ENCODE results near the gene RBBP7. TPM values are rescaled to one million over a fixed set of nuclear protein-coding genes. Genes with fewer than 3 reads are reported as not detected.

Gene RBBP7
- total and polyA plus RNA-seq, 2 of the 8 experiments (the other 6 are each of a cell fraction or from before 2014, with no cell fraction given) = 107 to 138 TPM

- H3K27ac ChIP-seq (ENCODE audit: low read depth, low read length) = no peak overlapping the region
- H3K9ac ChIP-seq (replicated peaks in 1 of 4; ENCODE audit: extremely low read depth in 1 of 4, low read depth in 3 of 4, low read length in 3 of 4) = no peak overlapping the region
- H3K56ac ChIP-seq (replicated peaks; ENCODE audit: insufficient read length, low read depth, low read length) = no peak overlapping the region
- no peak overlapping the region for H4K5ac ChIP-seq (ENCODE audit: insufficient read length, low read depth, low read length)
- H3K79me1 ChIP-seq (ENCODE audit: low read depth, low read length) = no peaks in the 10 kb centered on the region
- H3K36me3 ChIP-seq (ENCODE audit: control insufficient read depth in 2 of 4, insufficient read depth in 4 of 4, low read length in 3 of 4) = peaks cover 5 to 65% (median 20%) of the 10 kb centered on the region in 4 experiments
- H3K14ac ChIP-seq (ENCODE audit: insufficient read length) = no peak overlapping the region
- CTCF ChIA-PET (ENCODE audit: partially characterized antibody) = interaction anchor here (0.7 to 2.8 kb wide), 6 partner anchors 11 to 208 kb away, joined by 3 to 19 read pairs (median 4); no protein-coding TSS in a partner anchor
- no peaks in the 10 kb centered on the region for H4K20me1 ChIP-seq (replicated peaks in 1 of 2; ENCODE audit: control insufficient read depth in 1 of 2, insufficient read depth in 2 of 2, low read length in 2 of 2)
- no peak overlapping the region for H2AFZ ChIP-seq (ENCODE audit: low read length)
- no peak overlapping the region for H2BK12ac ChIP-seq (ENCODE audit: low read depth, low read length)
- H2BK5ac ChIP-seq (ENCODE audit: low read depth, low read length) = no peak overlapping the region
- DNase-seq (ENCODE audit: low read depth in 1 of 2, low spot score in 2 of 2) (no peak), FAIRE-seq (no peak)
- H4K91ac ChIP-seq (replicated peaks; ENCODE audit: insufficient read length, low read length) = no peak overlapping the region
- H2BK120ac ChIP-seq (replicated peaks; ENCODE audit: low read depth, low read length) = no peak overlapping the region
- H3K4me1 ChIP-seq (replicated peaks in 1 of 4; ENCODE audit: control insufficient read depth in 3 of 4, insufficient read depth in 4 of 4, low read length in 3 of 4) = peaks cover 0 to 6% (median 5%) of the 10 kb centered on the region in 4 experiments; a peak in 3 of 7 replicates
- H3K18ac ChIP-seq (ENCODE audit: extremely low read depth, low read length) = no peak overlapping the region
- no peak overlapping the region for H3K4me3 ChIP-seq (ENCODE audit: extremely low read depth in 1 of 4, insufficient read depth in 2 of 4, low read depth in 3 of 4, low read length in 4 of 4)
- POLR2A ChIA-PET (ENCODE audit: partially characterized antibody) = interaction anchor here (0.9 to 1.6 kb wide), 3 partner anchors 8 to 32 kb away, joined by 3 to 4 read pairs (median 4); no protein-coding TSS in a partner anchor
- H3K9me3 ChIP-seq (ENCODE audit: insufficient read depth in 2 of 2, low read depth in 1 of 2, low read length in 1 of 2) = no peaks in the 10 kb centered on the region
- WGBS, 2 experiments (ENCODE audit: extremely low coverage in 1 of 2, insufficient coverage in 1 of 2, insufficient read length in 1 of 2, insufficient replicate concordance in 2 of 2, low coverage in 1 of 2, low lambda C conversion rate in 2 of 2, missing lambda C conversion rate in 1 of 2) = 80% methylated on average over 10 of the region's 11 CpGs; no CpG with 5 or more reads in 1 of the 2 experiments
- TF ChIP-seq KDM1A (IDR thresholded peaks at IDR 0.05; ENCODE audit: borderline replicate concordance, low read length) (no peak), CTCF (IDR thresholded peaks at IDR 0.05; ENCODE audit: control extremely low read depth in 1 of 3, insufficient read depth in 1 of 3, low read depth in 1 of 3, low read length in 3 of 3) (peak in 1 of 3 experiments; percentile 3; a peak in 1 of 4 replicates)
- H2AK5ac ChIP-seq (ENCODE audit: low read depth, low read length) = no peak overlapping the region
- H3K79me2 ChIP-seq (ENCODE audit: control insufficient read depth in 1 of 2, insufficient read depth in 2 of 2, low read length in 2 of 2) = no peaks in the 10 kb centered on the region
- H3K23ac ChIP-seq (ENCODE audit: insufficient read length) = no peak overlapping the region
- H2BK20ac ChIP-seq (ENCODE audit: low read length) = no peak overlapping the region
- no peak overlapping the region for H3K4me2 ChIP-seq (ENCODE audit: insufficient read depth in 1 of 2, low read depth in 2 of 2, low read length in 2 of 2)
- H2BK15ac ChIP-seq (ENCODE audit: low read length) = no peak overlapping the region
- H3K27me3 ChIP-seq (replicated peaks in 1 of 4; ENCODE audit: control insufficient read depth in 3 of 4, extremely low read depth in 1 of 4, insufficient read depth in 3 of 4, low read length in 3 of 4) = no peaks in the 10 kb centered on the region
- H3K4ac ChIP-seq (replicated peaks; ENCODE audit: insufficient read length, low read depth, low read length) = no peak overlapping the region
- no peak overlapping the region for H4K8ac ChIP-seq (ENCODE audit: extremely low read depth, insufficient read depth, low read length)
- no peaks in the 10 kb centered on the region for H3K23me2 ChIP-seq (ENCODE audit: low read depth, low read length)
Observed at GRCh38 chrX:16838202-16839066, 31.7 kb downstream of the RBBP7 start.

Measured in H1 (cell line).